Epithelial cell of proximal tubule (primary cell): ENCODE measurements around the gene HLA-DRB5. TPM values are rescaled to one million over a fixed set of nuclear protein-coding genes. Genes with fewer than 3 reads are reported as not detected.

Source experiments
- DNase-seq: peaks from one replicate; pipeline ENCODE4 v3.0.0-alpha.2; 2011; ENCODE audit warnings: low read depth
- H3K4me3 ChIP-seq: 2 replicates; pipeline ENCODE4 v1.5.1; 2011; ENCODE audit warnings: low read depth, mild to moderate bottlenecking, low read length
- CTCF ChIP-seq: conservative IDR thresholded peaks from 2 replicates; pipeline ENCODE4 v1.5.1; 2012; ENCODE audit warnings: low read depth, mild to moderate bottlenecking, low read length
- total RNA-seq: library from RNA; depleted of rRNA; stranded (reverse); fragments of >200 nt; gene quantifications from 2 replicates; pipeline ENCODE4 v1.2.3, GENCODE V29; 2015

Gene HLA-DRB5
- total RNA-seq, 1 donor from 2014 or later = not detected

GRCh38 chr6:32565511-32565910, 35.4 kb upstream of the HLA-DRB5 start:
- no peak for DNase-seq
- TF ChIP-seq CTCF = no peak

GRCh38 chr6:32562940-32563339, 32.9 kb upstream of the HLA-DRB5 start:
- TF ChIP-seq CTCF = no peak
- no peak overlapping the region for H3K4me3 ChIP-seq
- DNase-seq = no peak

More at GRCh38 chr6:32565511-32565910, 35.4 kb upstream of the HLA-DRB5 start:
- no peak overlapping the region for H3K4me3 ChIP-seq

- no peak for DNase-seq
- H3K4me3 ChIP-seq = no peak overlapping the region
- TF ChIP-seq CTCF = no peak
These were observed 29.7 kb upstream of the HLA-DRB5 start for GRCh38 chr6:32559747-32560146.

- no peak for DNase-seq
- H3K4me3 ChIP-seq = no peak overlapping the region
- TF ChIP-seq CTCF = no peak
These were observed 28.5 kb upstream of the HLA-DRB5 start for GRCh38 chr6:32558426-32559057.

GRCh38 chr6:32554116-32554965, 24.3 kb upstream of the HLA-DRB5 start:
- H3K4me3 ChIP-seq = no peak overlapping the region
- no peak for TF ChIP-seq CTCF
- DNase-seq = no peak

GRCh38 chr6:32553037-32553742, 23.1 kb upstream of the HLA-DRB5 start:
- DNase-seq = no peak
- no peak for TF ChIP-seq CTCF
- H3K4me3 ChIP-seq = no peak overlapping the region
